NB4 (cell line): ENCODE measurements around the gene MEGF10.

Experiments used
- CTCF ChIP-seq: IDR thresholded peaks from one replicate; pipeline ENCODE4 v1.5.1; 2012; ENCODE audit warnings: low read depth, low read length
- MAX ChIP-seq: IDR thresholded peaks from 2 replicates; pipeline ENCODE4 v1.6.1; 2011; ENCODE audit warnings: low read depth, low read length
- MYC ChIP-seq: IDR thresholded peaks from 2 replicates; pipeline ENCODE4 v1.6.1; 2011; ENCODE audit warnings: low read depth, low read length
- POLR2A ChIP-seq: IDR thresholded peaks from 2 replicates; pipeline ENCODE4 v1.6.1; 2011; ENCODE audit warnings: mild to moderate bottlenecking; ENCODE audit not compliant: insufficient read length; ENCODE audit errors: extremely low read depth

- TF ChIP-seq CTCF: no peak
- TF ChIP-seq POLR2A: no peak
- no peak for TF ChIP-seq MAX
- no peak for TF ChIP-seq MYC
Observed at GRCh38 chr5:127306647-127307046, 16.1 kb downstream of the MEGF10 start.
